HG03558 (cell line): ENCODE results near the gene RFX7.
"Not testable (repeated sequence)": the region's sequence is repeated elsewhere in the genome, so short reads cannot be mapped to it uniquely, and the experiment has no call there.

Source experiments
- ATAC-seq: cut with Tn5 transposase; IDR thresholded peaks from one replicate; pipeline ENCODE4 v1.9.1; 2021; ENCODE audit warnings: moderate number of reproducible peaks; ENCODE audit not compliant: unreplicated experiment; ENCODE audit errors: extremely low read depth

RFX7 gene

DNA sequence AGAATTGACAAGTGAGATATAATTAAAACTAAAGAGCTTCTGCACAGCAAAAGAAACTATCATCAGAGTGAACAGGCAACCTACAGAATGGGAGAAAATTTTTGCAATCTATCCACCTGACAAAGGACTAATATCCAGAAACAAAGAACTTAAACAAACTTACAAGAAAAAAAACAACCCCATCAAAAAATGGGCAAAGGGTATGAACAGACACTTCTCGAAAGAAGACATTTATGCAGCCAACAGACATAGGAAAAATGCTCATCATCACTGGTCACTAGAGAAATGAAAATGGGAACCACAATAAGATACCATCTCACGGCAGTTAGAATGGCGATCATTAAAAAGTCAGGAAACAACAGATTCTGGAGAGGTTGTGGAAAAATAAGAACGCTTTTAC is 88.9 kb downstream of the RFX7 start:
- ATAC-seq, result not testable (repeated sequence)

GRCh38 chr15:56150204-56150603 is 93.5 kb downstream of the RFX7 start:
- no peak for ATAC-seq

- no peak for ATAC-seq
Observed at GRCh38 chr15:56148064-56148463, 95.6 kb downstream of the RFX7 start.

- no peak for ATAC-seq
Observed at GRCh38 chr15:56146756-56147155, 96.9 kb downstream of the RFX7 start.

DNA sequence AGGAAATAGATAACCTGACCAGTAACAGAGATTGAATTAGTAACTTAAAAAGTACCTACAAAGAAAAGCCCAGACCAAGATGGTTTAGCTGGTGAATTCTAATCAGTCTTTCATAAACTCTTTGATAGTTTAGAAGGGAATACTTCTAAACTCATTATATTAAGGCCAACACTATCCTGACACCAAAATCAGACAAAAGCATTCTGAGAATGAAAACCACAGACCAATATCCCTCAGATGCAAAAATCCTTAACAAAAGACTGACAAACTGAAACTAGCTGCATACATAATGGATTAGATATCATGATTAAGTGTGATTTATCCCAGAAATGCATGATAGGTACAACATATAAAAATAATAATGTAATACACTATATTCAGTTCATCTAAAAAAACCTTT is 115.6 kb downstream of the RFX7 start:
- no peak for ATAC-seq

GRCh38 chr15:56126409-56126808 is 117.3 kb downstream of the RFX7 start:
- no peak for ATAC-seq

GRCh38 chr15:56124391-56124790 is 119.3 kb downstream of the RFX7 start:
- no peak for ATAC-seq

DNA sequence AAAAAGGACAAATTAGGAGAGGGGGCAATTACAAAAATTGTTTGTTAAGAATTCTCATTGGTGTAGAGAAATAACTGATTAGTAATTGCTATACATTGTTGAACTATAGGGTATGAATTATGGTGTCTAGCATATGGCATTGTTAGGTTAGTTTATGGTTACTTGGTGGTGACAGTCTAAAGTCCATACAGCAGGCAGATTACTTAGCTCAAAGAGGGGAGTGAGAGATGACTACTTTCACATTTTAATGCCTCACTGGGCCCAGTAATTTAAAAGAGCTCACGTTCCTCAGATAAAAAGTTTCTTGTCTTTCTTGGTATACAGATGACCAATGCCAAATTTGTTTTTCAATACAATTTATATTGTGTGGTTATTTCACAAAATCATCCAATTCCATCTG is 137.8 kb downstream of the RFX7 start:
- no peak for ATAC-seq

DNA sequence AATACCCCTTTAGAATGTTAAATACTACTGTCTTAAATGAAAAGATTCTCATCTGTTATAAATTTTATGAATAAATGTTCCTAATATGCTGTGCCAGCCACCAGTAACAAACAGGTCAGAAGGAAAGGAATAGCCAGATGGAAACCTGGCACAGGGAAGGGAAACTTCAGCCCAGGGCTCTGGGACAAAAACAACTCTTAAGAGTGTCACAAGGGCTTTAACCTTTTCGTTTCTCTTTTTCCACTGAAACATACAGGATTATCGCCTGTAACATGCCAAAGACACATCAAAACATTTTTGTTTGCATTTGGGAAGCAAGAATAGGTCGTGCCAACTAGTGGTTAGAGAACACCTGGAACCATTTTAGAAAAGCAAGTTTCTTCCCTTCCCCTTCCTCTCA is 141.2 kb downstream of the RFX7 start:
- no peak for ATAC-seq

DNA sequence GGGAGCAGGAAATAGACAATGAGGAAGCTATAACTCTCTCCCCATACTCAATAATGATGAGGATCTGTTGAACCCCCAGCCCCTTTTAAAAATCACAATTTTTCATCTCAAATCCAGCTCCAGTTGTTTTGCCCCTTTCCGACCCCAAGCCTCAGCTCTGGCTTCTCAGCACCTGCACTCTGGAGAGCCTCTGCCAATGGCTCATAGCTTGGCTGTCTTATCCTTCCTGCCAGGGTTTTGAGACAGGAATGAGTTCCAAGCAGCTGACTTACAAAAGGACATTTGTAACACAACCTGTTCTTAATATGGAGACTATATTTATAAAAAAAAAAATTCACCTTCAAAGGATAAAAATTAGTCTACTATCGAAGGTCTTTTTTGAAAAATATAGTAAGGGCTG is 144.4 kb downstream of the RFX7 start:
- no peak for ATAC-seq

DNA sequence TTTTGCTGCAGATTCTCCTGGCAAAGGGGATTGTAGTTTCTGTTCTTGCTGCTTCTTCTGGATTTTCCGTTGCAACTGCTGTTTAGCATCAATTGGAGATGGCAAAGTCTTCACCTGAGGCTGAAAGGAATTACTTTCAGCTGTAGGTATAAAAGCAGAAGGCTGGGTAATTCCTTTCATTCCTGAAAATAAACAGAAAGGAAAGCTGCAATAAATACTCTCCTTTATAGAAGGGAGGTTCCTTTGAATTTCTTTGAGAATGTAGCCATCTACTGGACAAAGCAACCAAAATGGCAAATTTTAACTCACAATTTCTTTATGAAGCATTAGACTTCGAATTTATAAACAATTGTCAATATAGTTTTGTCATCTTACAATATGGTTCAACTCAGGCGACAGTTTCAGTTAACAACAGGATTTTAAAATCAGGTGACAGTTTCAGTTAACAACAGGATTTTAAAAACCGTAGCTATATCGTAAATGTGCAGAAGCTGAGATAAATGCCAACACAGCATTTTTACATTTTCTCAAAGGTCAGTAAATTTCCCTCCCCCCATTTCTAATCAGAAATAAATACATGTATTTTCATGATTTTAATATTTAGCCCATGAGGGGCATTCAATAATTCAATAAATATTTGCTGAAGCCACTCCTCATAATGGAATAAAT is 145.3 kb downstream of the RFX7 start:
- no peak for ATAC-seq

DNA sequence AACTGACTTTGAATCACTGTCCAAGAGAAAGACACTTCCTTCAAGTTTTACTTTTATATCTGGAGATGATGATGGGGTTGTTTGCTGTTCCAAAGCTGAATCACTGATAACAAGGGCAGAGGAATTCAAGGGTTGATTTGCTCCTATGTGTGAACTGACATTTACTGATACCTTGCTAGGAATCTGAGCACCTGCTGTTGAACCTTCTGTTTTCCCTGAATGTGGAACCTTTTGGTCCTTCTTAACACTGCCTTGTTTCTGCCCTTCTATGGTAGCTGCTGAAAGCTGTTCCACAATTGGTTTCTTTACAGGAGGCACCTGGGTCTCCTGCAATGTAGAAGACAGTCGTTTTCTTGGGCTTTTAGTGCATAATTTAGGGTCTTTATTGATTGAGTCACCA is 148.3 kb downstream of the RFX7 start:
- no peak for ATAC-seq

DNA sequence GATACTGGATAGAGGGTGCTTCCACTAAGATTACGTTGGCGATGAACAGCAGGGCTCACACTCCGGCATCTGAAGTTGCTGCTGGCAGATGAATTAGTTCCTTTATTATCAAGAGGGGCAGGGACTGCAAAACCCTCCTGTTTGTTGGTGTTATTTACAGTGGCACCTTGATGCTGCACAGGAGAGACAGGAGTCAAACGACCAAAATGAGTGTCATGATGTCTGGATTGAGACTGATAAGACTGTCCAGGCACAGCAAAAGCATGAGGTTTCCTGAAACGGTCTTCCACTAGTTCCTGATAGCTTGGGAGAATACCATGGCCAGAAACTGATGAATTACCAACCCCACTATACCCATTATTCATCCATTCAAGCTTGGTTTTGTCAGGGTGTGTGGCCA is 149.5 kb downstream of the RFX7 start:
- ATAC-seq, result no peak

DNA sequence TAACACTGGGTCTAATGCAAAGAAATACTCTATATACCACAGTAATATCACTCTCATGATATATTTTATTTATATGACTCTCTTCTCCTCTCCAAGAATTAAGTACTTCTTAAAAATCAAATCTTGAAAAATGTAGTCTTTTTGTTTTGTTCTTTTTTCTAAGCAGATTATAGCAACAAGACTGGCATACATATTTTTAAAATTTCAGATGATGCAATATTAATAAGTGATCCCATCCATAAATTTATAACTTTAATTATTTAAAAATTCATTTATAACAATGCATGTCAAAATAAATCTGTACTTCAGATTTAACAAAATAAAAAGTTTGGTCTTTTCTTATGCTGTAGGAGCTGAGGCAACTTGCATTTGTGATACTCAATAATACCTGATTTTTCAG is 155.3 kb downstream of the RFX7 start:
- ATAC-seq, result no peak

DNA sequence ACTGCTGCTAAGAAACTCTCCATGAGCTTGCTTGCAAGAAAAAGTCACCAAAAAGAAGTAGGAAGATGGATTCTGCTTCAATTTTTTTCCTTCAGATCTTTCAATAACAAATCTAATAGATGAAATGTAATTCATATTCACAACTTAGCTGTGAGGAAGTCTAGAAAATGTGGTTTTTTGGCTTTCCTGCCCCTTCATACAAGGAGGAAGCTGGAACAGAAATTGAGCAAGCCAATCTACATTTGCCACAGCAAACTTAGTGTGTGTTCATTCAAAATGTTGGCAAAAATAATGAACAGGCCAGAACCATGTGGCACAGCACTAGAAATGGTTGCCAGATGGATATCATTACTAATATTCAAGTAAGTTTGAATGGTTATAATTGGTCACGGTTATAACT is 157.1 kb downstream of the RFX7 start:
- ATAC-seq, result no peak

GRCh38 chr15:56082263-56082761 is 161.4 kb downstream of the RFX7 start:
- no peak for ATAC-seq

- ATAC-seq, result no peak
Observed at GRCh38 chr15:56077081-56077480, 166.6 kb downstream of the RFX7 start.

GRCh38 chr15:56076640-56077039 is 167.0 kb downstream of the RFX7 start:
- ATAC-seq, result no peak

- ATAC-seq, result no peak
Observed at GRCh38 chr15:56074481-56075265, 169.0 kb downstream of the RFX7 start.

DNA sequence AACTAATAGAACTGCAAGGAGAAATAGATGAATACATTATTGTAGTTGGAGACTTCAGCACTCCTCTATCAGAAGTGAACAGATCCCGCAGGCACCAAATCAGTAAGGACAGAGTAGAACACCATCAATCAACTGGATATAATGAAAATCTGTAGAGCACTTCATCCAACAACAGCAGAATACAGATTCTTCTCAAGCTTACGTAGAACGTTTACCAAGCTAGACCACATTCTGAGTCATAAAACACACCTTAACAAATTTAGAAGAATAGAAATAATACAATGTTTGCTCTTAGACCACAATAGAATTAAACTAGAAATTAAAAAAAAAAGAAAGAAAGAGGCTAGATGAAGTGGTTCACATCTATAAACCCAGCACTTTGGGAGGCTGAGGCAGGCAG is 179.5 kb downstream of the RFX7 start:
- ATAC-seq, result no peak

GRCh38 chr15:56059716-56060115 is 184.0 kb downstream of the RFX7 start:
- no peak for ATAC-seq

GRCh38 chr15:56058986-56059385 is 184.7 kb downstream of the RFX7 start:
- ATAC-seq, result no peak
